ENCODE data around the gene KCNMA1.

Gene KCNMA1

DNA sequence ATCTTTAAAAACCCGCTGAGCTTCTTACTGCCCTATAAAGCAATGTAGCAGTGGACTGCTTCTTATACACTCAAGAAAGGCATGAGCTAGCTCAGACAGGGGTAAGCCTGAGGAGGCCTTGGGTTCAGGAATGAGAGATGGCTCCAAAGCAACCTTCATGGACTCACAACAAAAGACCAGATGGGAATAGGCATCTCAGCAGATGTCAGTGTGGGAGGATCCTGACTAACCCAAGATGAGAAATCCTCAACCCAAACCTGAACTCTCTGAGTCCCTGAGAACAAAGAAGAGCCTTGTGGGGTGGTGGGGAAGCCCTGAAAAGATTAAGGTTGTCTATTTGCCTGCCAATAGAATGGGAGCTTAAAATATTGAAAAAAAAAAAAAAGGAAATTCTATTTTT, 807.4 kb downstream of the KCNMA1 start:
- H3K36me3 ChIP-seq (ENCODE audit: control insufficient read depth, insufficient read depth, low read length), result no peaks in the 10 kb centered on the region
- H3K4me3 ChIP-seq (replicated peaks; ENCODE audit: low read depth, low read length), result no peak overlapping the region
- no peaks in the 10 kb centered on the region for H3K27me3 ChIP-seq (replicated peaks; ENCODE audit: control insufficient read depth, insufficient read depth, low read length)
- no peak for TF ChIP-seq CTCF (IDR thresholded peaks at IDR 0.05; ENCODE audit: insufficient read depth, low read length, poor library complexity, severe bottlenecking)
- DNase-seq (ENCODE audit: extremely low read depth, insufficient read length), result no peak

- no peak for TF ChIP-seq CTCF (IDR thresholded peaks at IDR 0.05; ENCODE audit: insufficient read depth, low read length, poor library complexity, severe bottlenecking)
- H3K36me3 ChIP-seq (ENCODE audit: control insufficient read depth, insufficient read depth, low read length), result no peaks in the 10 kb centered on the region
Measured at GRCh38 chr10:76829724-76830123, 807.9 kb downstream of the KCNMA1 start.

More at GRCh38 chr10:76829724-76830123, 807.9 kb downstream of the KCNMA1 start:
- Histone ChIP-seq H3K27me3 (replicated peaks; ENCODE audit: control insufficient read depth, insufficient read depth, low read length) (no peaks in the 10 kb centered on the region), H3K4me3 (replicated peaks; ENCODE audit: low read depth, low read length) (no peak overlapping the region)
- no peak for DNase-seq (ENCODE audit: extremely low read depth, insufficient read length)
